Liver (tissue), 9 donors: ENCODE results near the gene LITAFD. TPM values are rescaled to one million over a fixed set of nuclear protein-coding genes. Genes with fewer than 3 reads are reported as not detected.

ENCODE experiments used
- DNase-seq: peaks from one replicate; pipeline ENCODE4 v3.0.0-alpha.2; 2017; ENCODE audit warnings: low spot score
- H3K27ac ChIP-seq, 2 donors: one replicate each; pipeline ENCODE4 v1.7.0; 2013; ENCODE audit warnings: inconsistent platforms in 2 of 2, low read length in 2 of 2, control low read depth in 1 of 2, low read depth in 1 of 2, mild to moderate bottlenecking in 1 of 2
- H3K27me3 ChIP-seq, 4 donors: one replicate each; pipeline versions ENCODE4 v1.6.1 to v1.7.0; 2013; ENCODE audit warnings: low read length in 3 of 4, inconsistent platforms in 1 of 4, mild to moderate bottlenecking in 1 of 4, moderate library complexity in 1 of 4; ENCODE audit not compliant: control insufficient read depth in 4 of 4, insufficient read depth in 4 of 4
- H3K36me3 ChIP-seq, 4 donors: one replicate each; pipeline versions ENCODE4 v1.6.1 to v1.7.0; 2013; ENCODE audit warnings: low read length in 3 of 4, mild to moderate bottlenecking in 3 of 4, low read depth in 1 of 4, moderate library complexity in 1 of 4; ENCODE audit not compliant: control insufficient read depth in 4 of 4, insufficient read depth in 3 of 4
- H3K4me1 ChIP-seq, 4 donors: one replicate each; pipeline versions ENCODE4 v1.6.1 to v1.7.0; 2013; ENCODE audit warnings: low read length in 3 of 4, mild to moderate bottlenecking in 3 of 4, moderate library complexity in 1 of 4; ENCODE audit not compliant: control insufficient read depth in 4 of 4, insufficient read depth in 4 of 4
- H3K4me3 ChIP-seq, 3 donors: one replicate each; pipeline versions ENCODE4 v1.6.1 to v1.7.0; 2013; ENCODE audit warnings: low read length in 3 of 3, control low read depth in 1 of 3, low read depth in 1 of 3, mild to moderate bottlenecking in 1 of 3
- H3K9ac ChIP-seq, 2 donors: one replicate each; pipeline ENCODE4 v1.7.0; 2013; ENCODE audit warnings: low read length in 2 of 2, mild to moderate bottlenecking in 2 of 2, moderate library complexity in 2 of 2, control low read depth in 1 of 2, low read depth in 1 of 2
- H3K9me3 ChIP-seq, 4 donors: one replicate each; pipeline versions ENCODE4 v1.6.1 to v1.7.0; 2013; ENCODE audit warnings: low read length in 3 of 4; ENCODE audit not compliant: control insufficient read depth in 4 of 4
- ATF3 ChIP-seq: IDR thresholded peaks from 2 replicates; pipeline ENCODE4 v1.6.1; 2016; ENCODE audit warnings: antibody characterized with exemption
- CTCF ChIP-seq: fragments of 150-350 bp; IDR thresholded peaks from 2 replicates; pipeline ENCODE4 v1.5.1; 2017; ENCODE audit warnings: improper control_type of control experiment, low read depth, low read length; ENCODE audit not compliant: missing input control
- EGR1 ChIP-seq, 2 donors: IDR thresholded peaks; 2 replicates each; pipeline ENCODE4 v1.6.1; 2016 to 2018; ENCODE audit warnings: antibody characterized with exemption in 2 of 2, low read depth in 2 of 2
- FOXA1 ChIP-seq: IDR thresholded peaks from 2 replicates; pipeline ENCODE4 v1.6.1; 2016; ENCODE audit warnings: antibody characterized with exemption
- FOXA2 ChIP-seq: IDR thresholded peaks from 2 replicates; pipeline ENCODE4 v1.6.1; 2016; ENCODE audit warnings: antibody characterized with exemption
- GABPA ChIP-seq, 2 donors: IDR thresholded peaks in 1 of 2; conservative IDR thresholded peaks in 1 of 2; 2 replicates each; pipeline ENCODE4 v1.6.1; 2016; ENCODE audit warnings: antibody characterized with exemption in 2 of 2, mild to moderate bottlenecking in 1 of 2, moderate library complexity in 1 of 2
- HNF4A ChIP-seq, 2 donors: conservative IDR thresholded peaks; 2 replicates each; pipeline ENCODE4 v1.6.1; 2016; ENCODE audit warnings: antibody characterized with exemption in 2 of 2, mild to moderate bottlenecking in 2 of 2
- HNF4G ChIP-seq: IDR thresholded peaks from 2 replicates; pipeline ENCODE4 v1.6.1; 2016; ENCODE audit warnings: antibody characterized with exemption
- JUND ChIP-seq, 2 donors: IDR thresholded peaks; 2 replicates each; pipeline ENCODE4 v1.6.1; 2016; ENCODE audit warnings: antibody characterized with exemption in 2 of 2
- MAX ChIP-seq: IDR thresholded peaks from 2 replicates; pipeline ENCODE4 v1.6.1; 2016; ENCODE audit warnings: antibody characterized with exemption
- NR2F2 ChIP-seq: IDR thresholded peaks from 2 replicates; pipeline ENCODE4 v1.6.1; 2016; ENCODE audit warnings: antibody characterized with exemption
- RAD21 ChIP-seq, 2 donors: IDR thresholded peaks; 2 replicates each; pipeline ENCODE4 v1.6.1; 2016; ENCODE audit warnings: antibody characterized with exemption in 2 of 2, mild to moderate bottlenecking in 2 of 2
- REST ChIP-seq: IDR thresholded peaks from 2 replicates; pipeline ENCODE4 v1.6.1; 2016; ENCODE audit warnings: antibody characterized with exemption, mild to moderate bottlenecking
- RXRA ChIP-seq, 2 donors: IDR thresholded peaks; 2 replicates each; pipeline ENCODE4 v1.6.1; 2017 to 2018; ENCODE audit warnings: antibody characterized with exemption in 2 of 2, mild to moderate bottlenecking in 1 of 2
- SP1 ChIP-seq: IDR thresholded peaks from 2 replicates; pipeline ENCODE4 v1.6.1; 2018; ENCODE audit warnings: antibody characterized with exemption, mild to moderate bottlenecking
- TAF1 ChIP-seq: conservative IDR thresholded peaks from 2 replicates; pipeline ENCODE4 v1.6.1; 2016; ENCODE audit warnings: antibody characterized with exemption, mild to moderate bottlenecking
- YY1 ChIP-seq: IDR thresholded peaks from 2 replicates; pipeline ENCODE4 v1.6.1; 2016; ENCODE audit warnings: antibody characterized with exemption, mild to moderate bottlenecking
- ZBTB33 ChIP-seq: IDR thresholded peaks from 2 replicates; pipeline ENCODE4 v1.6.1; 2016; ENCODE audit warnings: antibody characterized with exemption
- WGBS: extraction: QIAGEN DNeasy Blood & Tissue Kit; methylation state at CpG from one replicate; pipeline ENCODE4 v1.1.7; 2013; 5-methylcytosine and 5-hydroxymethylcytosine counted together
- polyA plus RNA-seq, 2 donors: library from polyadenylated mRNA; stranded (reverse) in 1 of 2; unstranded in 1 of 2; fragments of 200-250 nt in 1 of 2; fragments of >200 nt in 1 of 2; fragmentation: Nextera tagmentation in 1 of 2; extraction: Ambion mirVana in 1 of 2; gene quantifications; one replicate each; pipeline versions ENCODE4 v1.2.1 to v1.2.3, GENCODE V29; 2013 to 2015
- total RNA-seq, 2 donors: library from RNA; depleted of rRNA; stranded (reverse); fragments of >200 nt; gene quantifications; one replicate each; pipeline ENCODE4 v1.2.3, GENCODE V29; 2014
- donor health status: healthy.
- donor health status: healthy.
- donor health status: healthy.
- donor health status: healthy.
- donor health status: healthy.

LITAFD gene
- total and polyA plus RNA-seq, 4 donors: not detected

- H3K4me3 ChIP-seq: no peak overlapping the region
- H3K27ac ChIP-seq: peak overlapping the region; percentile 68 to 91
- no peak for TF ChIP-seq NR2F2
- no peak for TF ChIP-seq MAX
- TF ChIP-seq GABPA (IDR thresholded peaks at IDR 0.05 in 1 of 2, conservative IDR thresholded peaks at IDR 0.05 in 1 of 2): no peak
- TF ChIP-seq SP1: no peak
- TF ChIP-seq HNF4A (conservative IDR thresholded peaks at IDR 0.05): no peak
- TF ChIP-seq ZBTB33: no peak
- no peak for TF ChIP-seq HNF4G
- TF ChIP-seq TAF1: no peak
- peaks cover 7 to 24% (median 14%) of the 10 kb centered on the region in 4 donors for H3K36me3 ChIP-seq
- peaks cover 14 to 21% (median 20%) of the 10 kb centered on the region in 4 donors for H3K4me1 ChIP-seq
- no peaks in the 10 kb centered on the region for H3K9me3 ChIP-seq
- H3K27me3 ChIP-seq: no peaks in the 10 kb centered on the region
- no peak overlapping the region for H3K9ac ChIP-seq
- DNase-seq: peak; percentile 30
- WGBS: 86% methylated on average over 19 of the region's 19 CpGs
Measured at GRCh38 chr16:8849411-8850011, 32.6 kb upstream of the LITAFD start.

- 30% methylated on average over 11 of the region's 11 CpGs for WGBS
- Histone ChIP-seq H3K9me3 (no peaks in the 10 kb centered on the region), H3K27me3 (no peaks in the 10 kb centered on the region), H3K36me3 (peaks cover 10 to 30% (median 17%) of the 10 kb centered on the region in 4 donors), H3K27ac (peak overlapping the region; percentile 68 to 91), H3K4me1 (peaks cover 14 to 25% (median 20%) of the 10 kb centered on the region in 4 donors), H3K9ac (no peak overlapping the region), H3K4me3 (no peak overlapping the region)
- TF ChIP-seq TAF1 (no peak), MAX (peak; percentile 77), CTCF (no peak), ZBTB33 (peak; percentile 55), YY1 (peak; percentile 46), HNF4A (conservative IDR thresholded peaks at IDR 0.05) (peak; percentile 77 to 81), ATF3 (no peak), SP1 (peak; percentile 88), EGR1 (IDR thresholded peaks at IDR 0.05; ENCODE audit: low read depth in 2 of 2) (no peak), FOXA2 (peak; percentile 13), GABPA (IDR thresholded peaks at IDR 0.05 in 1 of 2, conservative IDR thresholded peaks at IDR 0.05 in 1 of 2) (peak; percentile 24 to 74), REST (peak; percentile 18), RXRA (IDR thresholded peaks at IDR 0.05) (peak; percentile 97 to 99), JUND (IDR thresholded peaks at IDR 0.05) (peak; percentile 54 to 66), RAD21 (IDR thresholded peaks at IDR 0.05) (peak; percentile 40 to 66), NR2F2 (peak; percentile 83), HNF4G (peak; percentile 58), FOXA1 (no peak)
- peak; percentile 39 for DNase-seq
Measured at GRCh38 chr16:8850279-8850885, 31.8 kb upstream of the LITAFD start.
